Prostate gland (tissue), 2 donors: ENCODE measurements around the gene SPATA16.

Experiments
- POLR2A ChIP-seq: fragments of 450-650 bp; IDR thresholded peaks from one replicate; pipeline ENCODE4 v1.6.1; 2016; ENCODE audit warnings: antibody characterized with exemption, mild to moderate bottlenecking
- TF ChIP-seq, protein P1 (sequence below), 4 experiments: fragments of 200-600 bp in 2 of 4; fragments of 450-650 bp in 2 of 4; sonication (generic) in 2 of 4; IDR thresholded peaks; 1 replicate in 3 of 4; 2 replicates in 1 of 4; pipeline ENCODE4 v1.5.1; 2016 to 2019; ENCODE audit warnings: antibody characterized with exemption in 4 of 4, mild to moderate bottlenecking in 2 of 4, moderate library complexity in 2 of 4

DNA sequence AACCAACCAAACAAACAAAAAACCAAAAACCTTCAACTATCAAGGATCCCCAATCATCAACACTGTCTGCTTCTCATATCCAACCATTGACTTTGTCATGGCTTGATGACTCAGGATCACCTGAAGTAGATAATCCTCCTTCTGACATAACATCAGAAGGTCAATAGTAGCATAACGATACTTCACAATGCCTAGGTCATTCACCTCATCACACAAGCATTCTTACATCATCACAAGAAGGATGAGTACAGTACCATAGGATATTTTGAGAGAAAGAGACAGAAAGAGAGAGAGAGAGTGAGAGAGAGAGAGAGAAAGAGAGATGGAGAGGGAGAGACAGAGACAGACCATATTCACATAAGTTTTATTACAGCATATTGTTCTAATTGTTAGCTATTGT is 42.1 kb downstream of the SPATA16 start:
- TF ChIP-seq, protein P1, sequence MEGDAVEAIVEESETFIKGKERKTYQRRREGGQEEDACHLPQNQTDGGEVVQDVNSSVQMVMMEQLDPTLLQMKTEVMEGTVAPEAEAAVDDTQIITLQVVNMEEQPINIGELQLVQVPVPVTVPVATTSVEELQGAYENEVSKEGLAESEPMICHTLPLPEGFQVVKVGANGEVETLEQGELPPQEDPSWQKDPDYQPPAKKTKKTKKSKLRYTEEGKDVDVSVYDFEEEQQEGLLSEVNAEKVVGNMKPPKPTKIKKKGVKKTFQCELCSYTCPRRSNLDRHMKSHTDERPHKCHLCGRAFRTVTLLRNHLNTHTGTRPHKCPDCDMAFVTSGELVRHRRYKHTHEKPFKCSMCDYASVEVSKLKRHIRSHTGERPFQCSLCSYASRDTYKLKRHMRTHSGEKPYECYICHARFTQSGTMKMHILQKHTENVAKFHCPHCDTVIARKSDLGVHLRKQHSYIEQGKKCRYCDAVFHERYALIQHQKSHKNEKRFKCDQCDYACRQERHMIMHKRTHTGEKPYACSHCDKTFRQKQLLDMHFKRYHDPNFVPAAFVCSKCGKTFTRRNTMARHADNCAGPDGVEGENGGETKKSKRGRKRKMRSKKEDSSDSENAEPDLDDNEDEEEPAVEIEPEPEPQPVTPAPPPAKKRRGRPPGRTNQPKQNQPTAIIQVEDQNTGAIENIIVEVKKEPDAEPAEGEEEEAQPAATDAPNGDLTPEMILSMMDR (IDR thresholded peaks at IDR 0.05): no peak
- no peak for TF ChIP-seq POLR2A
